Kasumi-1 (cell line): ENCODE results near the gene CSK.

ENCODE experiments used
- DNase-seq, 2 experiments: peaks; one replicate each; lab custom pipeline; 2025; lab: John Stamatoyannopoulos, UW

Gene CSK

GRCh38 chr15:74787251-74788041 is 5.6 kb downstream of the CSK start:
- DNase-seq, result peak; percentile 98

- DNase-seq, result peak in 1 of 2 experiments; percentile 27
These were observed 6.3 kb downstream of the CSK start for GRCh38 chr15:74788042-74788682.

- peak in 1 of 2 experiments; percentile 13 for DNase-seq
These were observed 6.8 kb downstream of the CSK start for GRCh38 chr15:74788683-74789151.

GRCh38 chr15:74789171-74789631 is 7.3 kb downstream of the CSK start:
- no peak for DNase-seq

- DNase-seq, result no peak
These were observed 7.8 kb downstream of the CSK start for GRCh38 chr15:74789741-74790079.

- DNase-seq, result peak; percentile 86 to 93
These were observed 8.4 kb downstream of the CSK start for GRCh38 chr15:74790080-74790916.

GRCh38 chr15:74791007-74791406 is 9.1 kb downstream of the CSK start:
- DNase-seq, result no peak

GRCh38 chr15:74791667-74792066 is 9.8 kb downstream of the CSK start:
- DNase-seq, result no peak

GRCh38 chr15:74792227-74793016 is 10.5 kb downstream of the CSK start:
- no peak for DNase-seq

GRCh38 chr15:74793135-74794028 is 11.5 kb downstream of the CSK start:
- DNase-seq, result peak; percentile 27 to 44

GRCh38 chr15:74794248-74794969 is 12.5 kb downstream of the CSK start:
- DNase-seq, result no peak

- DNase-seq, result no peak
These were observed 13.1 kb downstream of the CSK start for GRCh38 chr15:74794970-74795349.

- DNase-seq, result no peak
These were observed 14.2 kb downstream of the CSK start for GRCh38 chr15:74795966-74796625.

GRCh38 chr15:74798388-74799254 is 16.7 kb downstream of the CSK start:
- no peak for DNase-seq

- no peak for DNase-seq
These were observed 17.5 kb downstream of the CSK start for GRCh38 chr15:74799255-74799855.

GRCh38 chr15:74799856-74800558 is 18.1 kb downstream of the CSK start:
- peak; percentile 74 to 77 for DNase-seq

- no peak for DNase-seq
These were observed 18.7 kb downstream of the CSK start for GRCh38 chr15:74800559-74801094.
